OCI-LY3 (cell line): ENCODE data around the gene IRF9.

Source experiments
- H2AFZ ChIP-seq: fragments of 200-600, 300-600 bp; shearing (Covaris generic); 2 replicates; pipeline ENCODE4 v1.6.0; 2014; ENCODE audit warnings: antibody characterized with exemption, low read depth, low read length
- H3K27ac ChIP-seq: fragments of 200-600, 300-600 bp; sonication (generic); 2 replicates; pipeline ENCODE4 v1.5.1; 2014; ENCODE audit warnings: mild to moderate bottlenecking, low read length, moderate library complexity, mixed read lengths
- H3K27me3 ChIP-seq: fragments of 200-600, 300-600 bp; sonication (generic); 2 replicates; pipeline ENCODE4 v1.6.1; 2014; ENCODE audit warnings: low read depth, low read length, mixed read lengths
- H3K36me3 ChIP-seq: fragments of 200-600, 300-600 bp; sonication (generic); replicated peaks from 2 replicates; pipeline ENCODE3; 2014; ENCODE audit warnings: low read depth, low read length, mixed read lengths
- H3K4me1 ChIP-seq: fragments of 300-600, 200-600 bp; sonication (generic); 2 replicates; pipeline ENCODE4 v1.6.1; 2014; ENCODE audit warnings: low read length, mixed read lengths
- H3K4me2 ChIP-seq: fragments of 200-600, 300-600 bp; sonication (generic); 2 replicates; pipeline ENCODE4 v1.6.1; 2014; ENCODE audit warnings: low read length, mixed read lengths
- H3K4me3 ChIP-seq: fragments of 300-600, 200-600 bp; sonication (generic); 2 replicates; pipeline ENCODE4 v1.5.1; 2014; ENCODE audit warnings: antibody characterized with exemption, mild to moderate bottlenecking, low read length, moderate library complexity
- H3K79me2 ChIP-seq: fragments of 300-600, 200-600 bp; shearing (Covaris generic); 2 replicates; pipeline ENCODE4 v1.6.1; 2014; ENCODE audit warnings: mild to moderate bottlenecking, low read length, mixed read lengths
- H3K9ac ChIP-seq: fragments of 300-600, 200-600 bp; shearing (Covaris generic); 2 replicates; pipeline ENCODE4 v1.6.0; 2014; ENCODE audit warnings: mild to moderate bottlenecking, low read length, moderate library complexity
- H3K9me3 ChIP-seq: fragments of 200-600, 300-600 bp; shearing (Covaris generic); 2 replicates; pipeline ENCODE4 v1.6.1; 2014; ENCODE audit warnings: low read length, mixed read lengths; ENCODE audit not compliant: insufficient read depth
- H4K20me1 ChIP-seq: fragments of 200-600, 300-600 bp; sonication (generic); 2 replicates; pipeline ENCODE4 v1.6.1; 2016; ENCODE audit warnings: low read length, mixed read lengths; ENCODE audit not compliant: insufficient read depth
- EZH2phosphoT487 ChIP-seq: fragments of 200-600 bp; shearing (Covaris generic); IDR thresholded peaks from 2 replicates; pipeline ENCODE4 v1.6.1; 2018; ENCODE audit warnings: antibody characterized with exemption, mixed run types, low read depth
- TF ChIP-seq, protein P1 (sequence below): fragments of 200-600, 300-600 bp; sonication (generic); IDR thresholded peaks from 2 replicates; pipeline ENCODE4 v1.5.1; 2014; ENCODE audit warnings: antibody characterized with exemption, low read length, low read depth

IRF9 gene

GRCh38 chr14:24215495-24216344 lies 54.7 kb downstream of the IRF9 start, which contains the start of gene MDP1:
TSS of gene MDP1 (minus strand) at chr14:24216066. CDS start at chr14:24215955, 111 bp downstream.
- peaks cover 22% of the 10 kb centered on the region for H3K79me2 ChIP-seq
- H3K9me3 ChIP-seq = no peaks in the 10 kb centered on the region
- no peak for TF ChIP-seq EZH2phosphoT487
- TF ChIP-seq, protein P1, sequence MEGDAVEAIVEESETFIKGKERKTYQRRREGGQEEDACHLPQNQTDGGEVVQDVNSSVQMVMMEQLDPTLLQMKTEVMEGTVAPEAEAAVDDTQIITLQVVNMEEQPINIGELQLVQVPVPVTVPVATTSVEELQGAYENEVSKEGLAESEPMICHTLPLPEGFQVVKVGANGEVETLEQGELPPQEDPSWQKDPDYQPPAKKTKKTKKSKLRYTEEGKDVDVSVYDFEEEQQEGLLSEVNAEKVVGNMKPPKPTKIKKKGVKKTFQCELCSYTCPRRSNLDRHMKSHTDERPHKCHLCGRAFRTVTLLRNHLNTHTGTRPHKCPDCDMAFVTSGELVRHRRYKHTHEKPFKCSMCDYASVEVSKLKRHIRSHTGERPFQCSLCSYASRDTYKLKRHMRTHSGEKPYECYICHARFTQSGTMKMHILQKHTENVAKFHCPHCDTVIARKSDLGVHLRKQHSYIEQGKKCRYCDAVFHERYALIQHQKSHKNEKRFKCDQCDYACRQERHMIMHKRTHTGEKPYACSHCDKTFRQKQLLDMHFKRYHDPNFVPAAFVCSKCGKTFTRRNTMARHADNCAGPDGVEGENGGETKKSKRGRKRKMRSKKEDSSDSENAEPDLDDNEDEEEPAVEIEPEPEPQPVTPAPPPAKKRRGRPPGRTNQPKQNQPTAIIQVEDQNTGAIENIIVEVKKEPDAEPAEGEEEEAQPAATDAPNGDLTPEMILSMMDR = peak; percentile 79
- H3K4me3 ChIP-seq = peak within 1 kb of the TSS; percentile 98
- no peaks in the 10 kb centered on the region for H3K27me3 ChIP-seq
- no peaks in the 10 kb centered on the region for H4K20me1 ChIP-seq
- peaks cover 20% of the 10 kb centered on the region for H3K4me1 ChIP-seq
- peak within 1 kb of the TSS; percentile 80; the same call in 1 of the 2 replicates for H2AFZ ChIP-seq
- peak within 1 kb of the TSS; percentile 71 for H3K4me2 ChIP-seq
- peaks cover under 1% of the 10 kb centered on the region for H3K36me3 ChIP-seq
- H3K9ac ChIP-seq = peak within 1 kb of the TSS; percentile 94
- peak within 1 kb of the TSS; percentile 74 for H3K27ac ChIP-seq
